Keratinocyte (primary cell): Measurements from ENCODE around the gene HPS4. TPM values are rescaled to one million over a fixed set of nuclear protein-coding genes. Genes with fewer than 3 reads are reported as not detected.

Experiments used
- DNase-seq: peaks from one replicate; pipeline ENCODE4 v3.0.0-alpha.2; 2011; ENCODE audit warnings: low read depth, missing footprints, low spot score
- FAIRE-seq: peaks from 2 replicates; lab custom pipeline; 2011; peaks lifted over from hg19 to GRCh38; lab: Jason Lieb, UNC
- H2AFZ ChIP-seq: 2 replicates; pipeline ENCODE4 v1.6.0; 2012; ENCODE audit warnings: low read length, control low read depth, inconsistent platforms; ENCODE audit not compliant: control insufficient read depth
- H3K27ac ChIP-seq: 2 replicates; pipeline ENCODE4 v1.5.1; 2011; ENCODE audit warnings: low read length; ENCODE audit not compliant: control insufficient read depth, insufficient read depth
- H3K27me3 ChIP-seq: 3 replicates; pipeline ENCODE4 v1.6.0; 2011; ENCODE audit warnings: low read length; ENCODE audit not compliant: control insufficient read depth, insufficient read depth; ENCODE audit errors: extremely low read depth
- H3K36me3 ChIP-seq, 2 experiments: 2 replicates in 1 of 2; 3 replicates in 1 of 2; pipeline ENCODE4 v1.5.1; 2011; ENCODE audit warnings: low read length in 2 of 2, mild to moderate bottlenecking in 1 of 2; ENCODE audit not compliant: control insufficient read depth in 2 of 2, insufficient read depth in 2 of 2; ENCODE audit errors: extremely low read depth in 1 of 2
- H3K4me1 ChIP-seq: 3 replicates; pipeline ENCODE4 v1.5.1; 2011; ENCODE audit warnings: low read length; ENCODE audit not compliant: control insufficient read depth, insufficient read depth; ENCODE audit errors: extremely low read depth
- H3K4me2 ChIP-seq: 3 replicates; pipeline ENCODE4 v1.6.0; 2011; ENCODE audit warnings: low read depth, low read length; ENCODE audit not compliant: control insufficient read depth, insufficient read depth; ENCODE audit errors: extremely low read depth
- H3K4me3 ChIP-seq, 3 experiments: fragments of 200-600 bp in 1 of 3; sonication (generic) in 1 of 3; 2 replicates in 2 of 3; 3 replicates in 1 of 3; pipeline ENCODE4 v1.5.1; 2011 to 2016; ENCODE audit warnings: low read length in 3 of 3, mild to moderate bottlenecking in 3 of 3, control low read depth in 2 of 3, inconsistent platforms in 1 of 3, low read depth in 1 of 3, mixed read lengths in 1 of 3, mixed run types in 1 of 3, moderate library complexity in 1 of 3; ENCODE audit not compliant: control insufficient read depth in 2 of 3, insufficient read depth in 2 of 3; ENCODE audit errors: extremely low read depth in 1 of 3
- H3K79me2 ChIP-seq: 2 replicates; pipeline ENCODE4 v1.6.0; 2012; ENCODE audit warnings: low read length; ENCODE audit not compliant: control insufficient read depth, insufficient read depth
- H3K9ac ChIP-seq: 3 replicates; pipeline ENCODE4 v1.6.0; 2011; ENCODE audit warnings: low read length; ENCODE audit not compliant: control insufficient read depth, insufficient read depth; ENCODE audit errors: extremely low read depth
- H3K9me1 ChIP-seq: 3 replicates; pipeline ENCODE4 v1.6.0; 2011; ENCODE audit warnings: low read length; ENCODE audit not compliant: control insufficient read depth, insufficient read depth; ENCODE audit errors: extremely low read depth
- H3K9me3 ChIP-seq: 2 replicates; pipeline ENCODE4 v1.5.1; 2012; ENCODE audit warnings: low read depth, low read length; ENCODE audit not compliant: control insufficient read depth
- H4K20me1 ChIP-seq: 3 replicates; pipeline ENCODE4 v1.6.0; 2011; ENCODE audit warnings: low read length; ENCODE audit not compliant: control insufficient read depth, insufficient read depth; ENCODE audit errors: extremely low read depth
- EZH2 ChIP-seq: IDR thresholded peaks from one replicate; pipeline ENCODE4 v1.6.1; 2012; ENCODE audit warnings: inconsistent platforms, mild to moderate bottlenecking, low read length, moderate library complexity
- dilution Hi-C: fragments of 300-500 bp; cut with MboI; formaldehyde crosslinking; loops from one replicate; pipeline ENCODE4 v1.7.0; 2020; ENCODE audit warnings: low sequenced_read_pairs; ENCODE audit not compliant: extremely low pct_ligation_motif_present
- polyA plus RNA-seq, 5 experiments: library from polyadenylated mRNA; depleted of rRNA in 3 of 5; stranded (reverse) in 3 of 5; stranded (forward) in 1 of 5; unstranded in 1 of 5; fragments of >200 nt; gene quantifications; 1 replicate in 1 of 5; 2 replicates in 3 of 5; 3 replicates in 1 of 5; pipeline versions ENCODE4 v1.2.1 to v1.2.3, GENCODE V29; 2011 to 2012; ENCODE audit warnings: missing spikeins in 2 of 5, low read depth in 1 of 5, low replicate concordance in 1 of 5
- TF ChIP-seq, protein P1 (sequence below), 3 experiments: IDR thresholded peaks in 1 of 3; conservative IDR thresholded peaks in 1 of 3; optimal IDR thresholded peaks in 1 of 3; 2 replicates in 2 of 3; 3 replicates in 1 of 3; pipeline versions ENCODE3 to v1.5.1; 2011; ENCODE audit warnings: low read length in 3 of 3, mild to moderate bottlenecking in 3 of 3, moderate library complexity in 2 of 3, control low read depth in 1 of 3, inconsistent platforms in 1 of 3; ENCODE audit not compliant: insufficient read depth in 2 of 3; ENCODE audit errors: extremely low read depth in 1 of 3

HPS4 gene
- polyA plus RNA-seq, 1 donor (not counting 4 experiments of a cell fraction or from before 2014, with no cell fraction given) = 21.3 TPM

DNA sequence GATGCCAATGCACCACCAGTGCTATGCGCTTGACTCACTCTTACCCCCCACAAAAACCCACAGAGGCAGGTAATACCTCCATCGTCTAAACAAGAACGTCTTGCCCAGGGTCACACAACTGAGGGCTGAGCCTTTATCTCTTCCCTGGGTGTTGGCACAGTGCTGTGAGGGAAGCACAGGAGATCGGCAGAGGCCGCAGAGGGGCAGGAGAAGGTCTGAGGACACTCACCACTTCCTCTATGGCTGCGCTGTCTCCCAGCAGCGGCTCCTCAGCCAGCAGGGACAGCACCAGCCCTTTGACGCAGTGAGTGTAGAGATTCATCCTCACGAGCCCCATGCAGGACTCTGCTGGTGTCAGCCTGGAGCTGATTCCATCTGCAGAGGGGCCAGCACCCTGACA, 19.9 kb downstream of the HPS4 start:
- Histone ChIP-seq H3K4me3 (no peak overlapping the region), H3K9me1 (no peaks in the 10 kb centered on the region), H3K9ac (peak overlapping the region; percentile 32), H3K27ac (peak overlapping the region; percentile 53), H3K9me3 (no peaks in the 10 kb centered on the region), H3K4me1 (peaks cover 44% of the 10 kb centered on the region), H4K20me1 (no peaks in the 10 kb centered on the region), H3K36me3 (peaks cover 11 to 70% of the 10 kb centered on the region in 2 experiments), H3K4me2 (peak overlapping the region; percentile 47), H3K27me3 (no peaks in the 10 kb centered on the region), H3K79me2 (peaks cover 2% of the 10 kb centered on the region), H2AFZ (no peak overlapping the region)
- FAIRE-seq (no peak), DNase-seq (no peak)
- TF ChIP-seq, protein P1, sequence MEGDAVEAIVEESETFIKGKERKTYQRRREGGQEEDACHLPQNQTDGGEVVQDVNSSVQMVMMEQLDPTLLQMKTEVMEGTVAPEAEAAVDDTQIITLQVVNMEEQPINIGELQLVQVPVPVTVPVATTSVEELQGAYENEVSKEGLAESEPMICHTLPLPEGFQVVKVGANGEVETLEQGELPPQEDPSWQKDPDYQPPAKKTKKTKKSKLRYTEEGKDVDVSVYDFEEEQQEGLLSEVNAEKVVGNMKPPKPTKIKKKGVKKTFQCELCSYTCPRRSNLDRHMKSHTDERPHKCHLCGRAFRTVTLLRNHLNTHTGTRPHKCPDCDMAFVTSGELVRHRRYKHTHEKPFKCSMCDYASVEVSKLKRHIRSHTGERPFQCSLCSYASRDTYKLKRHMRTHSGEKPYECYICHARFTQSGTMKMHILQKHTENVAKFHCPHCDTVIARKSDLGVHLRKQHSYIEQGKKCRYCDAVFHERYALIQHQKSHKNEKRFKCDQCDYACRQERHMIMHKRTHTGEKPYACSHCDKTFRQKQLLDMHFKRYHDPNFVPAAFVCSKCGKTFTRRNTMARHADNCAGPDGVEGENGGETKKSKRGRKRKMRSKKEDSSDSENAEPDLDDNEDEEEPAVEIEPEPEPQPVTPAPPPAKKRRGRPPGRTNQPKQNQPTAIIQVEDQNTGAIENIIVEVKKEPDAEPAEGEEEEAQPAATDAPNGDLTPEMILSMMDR (optimal IDR thresholded peaks at IDR 0.05 in 1 of 3, IDR thresholded peaks at IDR 0.05 in 1 of 3, conservative IDR thresholded peaks at IDR 0.05 in 1 of 3; ENCODE audit: extremely low read depth in 1 of 3, insufficient read depth in 2 of 3, low read length in 3 of 3) = no peak
- TF ChIP-seq EZH2 = no peak
- dilution Hi-C loops = no loop called here

DNA sequence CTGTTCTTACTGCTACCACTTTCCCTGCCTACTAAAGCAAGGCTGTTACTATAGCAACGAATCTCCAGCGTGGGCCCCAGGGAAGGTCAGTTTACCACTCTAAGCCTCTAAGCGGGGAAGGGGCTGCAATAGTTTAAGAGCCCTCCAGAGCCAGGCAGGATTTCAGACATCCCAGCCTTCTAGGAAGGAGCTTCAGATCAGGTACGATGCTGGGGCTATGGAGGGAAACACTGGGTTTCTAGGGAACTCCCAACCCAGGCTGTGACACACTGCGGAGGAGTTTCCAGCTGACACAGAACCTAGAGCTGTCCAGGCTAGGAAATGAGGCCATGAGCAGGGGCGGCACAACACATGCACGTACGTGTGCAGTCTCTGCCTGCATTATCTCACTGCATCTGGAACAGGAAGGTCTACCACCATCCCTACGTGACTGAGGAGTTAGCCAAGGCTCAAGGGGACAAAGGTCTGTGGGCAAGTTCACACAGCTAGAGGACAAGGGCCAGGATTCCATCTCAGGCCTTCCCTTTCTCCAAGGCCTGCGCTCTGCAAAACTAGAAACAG, 20.4 kb downstream of the HPS4 start:
- Histone ChIP-seq H3K27ac (peak overlapping the region; percentile 53), H3K4me1 (peaks cover 44% of the 10 kb centered on the region), H3K27me3 (no peaks in the 10 kb centered on the region), H3K79me2 (peaks cover 5% of the 10 kb centered on the region), H3K9ac (peak overlapping the region; percentile 32), H4K20me1 (no peaks in the 10 kb centered on the region), H3K4me2 (peak overlapping the region; percentile 47), H3K9me1 (no peaks in the 10 kb centered on the region), H3K9me3 (no peaks in the 10 kb centered on the region), H2AFZ (no peak overlapping the region), H3K36me3 (peaks cover 9 to 70% of the 10 kb centered on the region in 2 experiments), H3K4me3 (no peak overlapping the region)
- peak; percentile 86 for FAIRE-seq
- TF ChIP-seq EZH2 = no peak
- TF ChIP-seq, protein P1 (optimal IDR thresholded peaks at IDR 0.05 in 1 of 3, IDR thresholded peaks at IDR 0.05 in 1 of 3, conservative IDR thresholded peaks at IDR 0.05 in 1 of 3; ENCODE audit: extremely low read depth in 1 of 3, insufficient read depth in 2 of 3, low read length in 3 of 3) = no peak
- DNase-seq = no peak
- dilution Hi-C loops = no loop called here
